ENCODE data around the gene DMXL2. TPM values are rescaled to one million over a fixed set of nuclear protein-coding genes. Genes with fewer than 3 reads are reported as not detected.

DMXL2 gene
- total and polyA plus RNA-seq, 9 of the 15 experiments (the other 6 are each of a cell fraction or from before 2014, with no cell fraction given): 9.3 to 57.7 (median 30.7) TPM

DNA sequence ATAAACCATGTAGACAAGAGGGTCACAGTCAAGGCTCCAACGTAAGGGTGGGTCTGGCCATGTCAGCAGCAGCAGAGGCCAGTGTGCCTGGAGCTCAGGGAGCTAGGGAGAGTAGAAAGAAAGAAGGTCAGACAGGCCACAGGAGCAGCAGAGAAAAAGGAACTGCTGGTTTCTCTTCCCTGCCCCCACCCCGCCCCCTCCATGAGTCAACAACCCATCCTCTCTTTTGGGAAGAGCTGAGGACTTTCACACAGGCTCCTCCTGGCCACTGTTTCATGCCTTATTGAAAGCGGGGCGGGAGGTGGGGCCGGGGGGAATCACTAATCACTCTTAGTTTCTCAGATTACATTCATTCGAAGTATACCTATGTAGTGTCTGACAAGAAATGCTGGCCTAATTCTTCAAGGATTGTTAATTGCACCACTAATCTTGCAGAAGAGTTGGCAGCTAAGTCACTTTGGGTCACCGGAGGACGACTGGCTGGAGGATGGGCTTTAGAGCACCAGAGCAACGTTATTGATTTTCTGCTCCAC, 49.6 kb upstream of the DMXL2 start (continued):
- TF ChIP-seq CCAR2 (IDR thresholded peaks at IDR 0.05; ENCODE audit: low read depth, low read length) (no peak), DMBX1 (CRISPR knock-in tag; IDR thresholded peaks at IDR 0.05; ENCODE audit: borderline replicate concordance) (no peak), MTA1 (IDR thresholded peaks at IDR 0.05; ENCODE audit: borderline replicate concordance) (no peak), SMARCA4 (IDR thresholded peaks at IDR 0.05) (peak; percentile 34; the same call in 1 of the 2 replicates), ZNF24 (IDR thresholded peaks at IDR 0.05) (no peak), ZNF23 (CRISPR knock-in tag; IDR thresholded peaks at IDR 0.05) (no peak), CC2D1A (IDR thresholded peaks at IDR 0.05) (0 out of 2 replicates have a peak, but pooled peaks have one; percentile 46), PTBP1 (IDR thresholded peaks at IDR 0.05; ENCODE audit: low read depth, low read length) (no peak), HMGN3 (IDR thresholded peaks at IDR 0.05; ENCODE audit: borderline replicate concordance, extremely low read depth, insufficient read length, low read depth, low read length) (no peak), ZNF551 (CRISPR knock-in tag; IDR thresholded peaks at IDR 0.05) (no peak), ZNF561 (CRISPR knock-in tag; conservative IDR thresholded peaks at IDR 0.05) (no peak), STAG1 (CRISPR knock-in tag; IDR thresholded peaks at IDR 0.05; ENCODE audit: borderline replicate concordance) (no peak), SIRT6 (IDR thresholded peaks at IDR 0.05; ENCODE audit: low read depth, low read length) (no peak), NR2F6 (CRISPR knock-in tag; IDR thresholded peaks at IDR 0.05) (no peak), DPF2 (IDR thresholded peaks at IDR 0.05) (peak; percentile 45; the same call in 1 of the 2 replicates), E2F3 (CRISPR knock-in tag; IDR thresholded peaks at IDR 0.05) (no peak), AFF4 (CRISPR knock-in tag; IDR thresholded peaks at IDR 0.05) (no peak), HSF4 (CRISPR knock-in tag; IDR thresholded peaks at IDR 0.05; ENCODE audit: borderline replicate concordance) (no peak)
- TF ChIP-seq, protein P1, sequence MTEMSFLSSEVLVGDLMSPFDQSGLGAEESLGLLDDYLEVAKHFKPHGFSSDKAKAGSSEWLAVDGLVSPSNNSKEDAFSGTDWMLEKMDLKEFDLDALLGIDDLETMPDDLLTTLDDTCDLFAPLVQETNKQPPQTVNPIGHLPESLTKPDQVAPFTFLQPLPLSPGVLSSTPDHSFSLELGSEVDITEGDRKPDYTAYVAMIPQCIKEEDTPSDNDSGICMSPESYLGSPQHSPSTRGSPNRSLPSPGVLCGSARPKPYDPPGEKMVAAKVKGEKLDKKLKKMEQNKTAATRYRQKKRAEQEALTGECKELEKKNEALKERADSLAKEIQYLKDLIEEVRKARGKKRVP (CRISPR knock-in tag; IDR thresholded peaks at IDR 0.05): no peak
- TF ChIP-seq, protein P2, sequence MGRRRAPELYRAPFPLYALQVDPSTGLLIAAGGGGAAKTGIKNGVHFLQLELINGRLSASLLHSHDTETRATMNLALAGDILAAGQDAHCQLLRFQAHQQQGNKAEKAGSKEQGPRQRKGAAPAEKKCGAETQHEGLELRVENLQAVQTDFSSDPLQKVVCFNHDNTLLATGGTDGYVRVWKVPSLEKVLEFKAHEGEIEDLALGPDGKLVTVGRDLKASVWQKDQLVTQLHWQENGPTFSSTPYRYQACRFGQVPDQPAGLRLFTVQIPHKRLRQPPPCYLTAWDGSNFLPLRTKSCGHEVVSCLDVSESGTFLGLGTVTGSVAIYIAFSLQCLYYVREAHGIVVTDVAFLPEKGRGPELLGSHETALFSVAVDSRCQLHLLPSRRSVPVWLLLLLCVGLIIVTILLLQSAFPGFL (CRISPR knock-in tag; IDR thresholded peaks at IDR 0.05): no peak
- TF ChIP-seq, protein P3, sequence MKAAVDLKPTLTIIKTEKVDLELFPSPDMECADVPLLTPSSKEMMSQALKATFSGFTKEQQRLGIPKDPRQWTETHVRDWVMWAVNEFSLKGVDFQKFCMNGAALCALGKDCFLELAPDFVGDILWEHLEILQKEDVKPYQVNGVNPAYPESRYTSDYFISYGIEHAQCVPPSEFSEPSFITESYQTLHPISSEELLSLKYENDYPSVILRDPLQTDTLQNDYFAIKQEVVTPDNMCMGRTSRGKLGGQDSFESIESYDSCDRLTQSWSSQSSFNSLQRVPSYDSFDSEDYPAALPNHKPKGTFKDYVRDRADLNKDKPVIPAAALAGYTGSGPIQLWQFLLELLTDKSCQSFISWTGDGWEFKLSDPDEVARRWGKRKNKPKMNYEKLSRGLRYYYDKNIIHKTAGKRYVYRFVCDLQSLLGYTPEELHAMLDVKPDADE (conservative IDR thresholded peaks at IDR 0.05; ENCODE audit: control insufficient read depth, low read depth, low read length): no peak
